Measurements from ENCODE around the gene CBR1. TPM values are rescaled to one million over a fixed set of nuclear protein-coding genes. Genes with fewer than 3 reads are reported as not detected.

CBR1 gene
- total and polyA plus RNA-seq, 7 donors = 102 to 264 (median 180) TPM

- intact Hi-C loops (cut with DNase I) = loop anchor here (5.0 kb wide), 1 partner anchor 38 kb away; the partner anchor contains the start of gene CBR1
- TF ChIP-seq POLR2AphosphoS5 (IDR thresholded peaks at IDR 0.05) (no peak), POLR2A (IDR thresholded peaks at IDR 0.05) (no peak), EP300 (IDR thresholded peaks at IDR 0.05) (no peak), CTCF (IDR thresholded peaks at IDR 0.05) (no peak)
- no peak for DNase-seq
These were observed 40.0 kb downstream of the CBR1 start for GRCh38 chr21:36109868-36110267.

GRCh38 chr21:36111238-36111637 lies 41.4 kb downstream of the CBR1 start:
- Histone ChIP-seq H3K27me3 (no peaks in the 10 kb centered on the region), H3K4me3 (no peak overlapping the region), H3K27ac (no peak overlapping the region), H3K4me1 (peaks cover 0 to 12% (median 6%) of the 10 kb centered on the region in 4 donors), H3K9me3 (no peaks in the 10 kb centered on the region), H3K36me3 (no peaks in the 10 kb centered on the region)
- intact Hi-C loops (cut with DNase I) = loop anchor here (5.0 kb wide), 1 partner anchor 39 kb away; the partner anchor contains the start of gene CBR1
- no peak for DNase-seq
- TF ChIP-seq EP300 (IDR thresholded peaks at IDR 0.05) = no peak
- TF ChIP-seq POLR2AphosphoS5 (IDR thresholded peaks at IDR 0.05) = no peak
- TF ChIP-seq CTCF (IDR thresholded peaks at IDR 0.05) = no peak
- no peak for TF ChIP-seq POLR2A (IDR thresholded peaks at IDR 0.05)
- 86 to 90% methylated on average over 8 of the region's 8 CpGs for WGBS, 2 donors

More at GRCh38 chr21:36109868-36110267, 40.0 kb downstream of the CBR1 start:
- Histone ChIP-seq H3K27me3 (peaks cover 0 to 9% (median 1%) of the 10 kb centered on the region in 3 donors), H3K4me1 (peaks cover 0 to 14% (median 6%) of the 10 kb centered on the region in 4 donors), H3K27ac (no peak overlapping the region), H3K9me3 (no peaks in the 10 kb centered on the region), H3K36me3 (no peaks in the 10 kb centered on the region), H3K4me3 (no peak overlapping the region)
- WGBS, 2 donors = 94 to 96% methylated on average over 10 of the region's 10 CpGs

DNA sequence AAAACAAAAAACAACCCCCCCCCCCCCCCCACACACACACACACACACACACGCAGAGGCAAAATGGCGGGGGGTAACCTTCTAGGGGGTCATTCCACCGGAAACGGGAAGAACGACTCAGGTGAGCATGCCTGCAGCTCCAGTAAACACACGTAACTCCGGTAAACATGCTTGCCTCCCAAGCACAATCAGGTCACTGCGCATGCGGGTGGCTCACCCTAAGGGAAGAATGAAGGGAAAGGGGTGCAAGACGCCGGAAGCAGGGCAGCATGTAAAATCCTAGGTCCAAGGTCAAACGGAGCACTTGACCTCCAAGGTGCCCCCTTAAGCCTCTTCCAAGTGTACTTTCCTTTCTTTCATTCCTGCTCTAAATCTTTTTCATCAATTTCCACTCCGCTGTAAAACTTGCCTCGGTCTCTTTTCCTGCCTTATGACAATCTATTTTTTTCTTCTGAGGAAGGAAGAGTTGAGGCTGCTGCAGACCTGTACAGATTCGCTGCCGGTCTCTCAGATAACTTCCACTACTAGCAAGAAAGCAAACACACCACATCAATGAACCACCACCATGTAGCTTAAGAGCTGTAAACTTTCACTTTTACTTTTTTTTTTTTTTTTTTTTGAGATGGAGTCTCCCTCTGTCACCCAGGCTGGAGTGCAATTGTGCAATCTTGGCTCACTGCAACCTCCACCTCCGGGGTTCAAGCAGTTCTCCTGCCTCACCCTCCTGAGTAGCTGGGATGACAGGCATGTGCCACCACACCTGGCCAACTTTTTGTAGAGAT lies 44.0 kb downstream of the CBR1 start:
- Histone ChIP-seq H3K4me3 (peak overlapping the region in 2 of 4 donors; percentile 43 to 47), H3K36me3 (no peaks in the 10 kb centered on the region), H3K27me3 (no peaks in the 10 kb centered on the region), H3K9me3 (no peaks in the 10 kb centered on the region), H3K4me1 (peaks cover 0 to 12% (median 6%) of the 10 kb centered on the region in 4 donors), H3K27ac (peak overlapping the region in 1 of 4 donors; percentile 22)
- DNase-seq = no peak
- WGBS, 2 donors = 8 to 29% methylated on average over 17 of the region's 17 CpGs
- intact Hi-C loops (cut with DNase I) = loop anchor here (2.0 to 5.0 kb wide), 2 partner anchors 42 to 53 kb away; partner anchors contain the start of genes CBR1 and SETD4
- TF ChIP-seq EP300 (IDR thresholded peaks at IDR 0.05) (no peak), CTCF (IDR thresholded peaks at IDR 0.05) (no peak), POLR2AphosphoS5 (IDR thresholded peaks at IDR 0.05) (no peak), POLR2A (IDR thresholded peaks at IDR 0.05) (no peak)

GRCh38 chr21:36115138-36115730 lies 45.4 kb downstream of the CBR1 start:
- intact Hi-C loops (cut with DNase I) = no loop called here
- TF ChIP-seq POLR2A (IDR thresholded peaks at IDR 0.05) = no peak
- no peak for TF ChIP-seq CTCF (IDR thresholded peaks at IDR 0.05)
- TF ChIP-seq POLR2AphosphoS5 (IDR thresholded peaks at IDR 0.05) = no peak
- TF ChIP-seq EP300 (IDR thresholded peaks at IDR 0.05) = no peak
- no peak for DNase-seq
- H3K4me3 ChIP-seq = no peak overlapping the region
- H3K27me3 ChIP-seq = no peaks in the 10 kb centered on the region
- H3K36me3 ChIP-seq = no peaks in the 10 kb centered on the region
- WGBS, 2 donors = 85 to 89% methylated on average over 6 of the region's 6 CpGs
- H3K27ac ChIP-seq = no peak overlapping the region
- no peaks in the 10 kb centered on the region for H3K9me3 ChIP-seq
- H3K4me1 ChIP-seq = peaks cover 0 to 12% (median 6%) of the 10 kb centered on the region in 4 donors
